ENCODE results near the gene CAVIN1. TPM values are rescaled to one million over a fixed set of nuclear protein-coding genes. Genes with fewer than 3 reads are reported as not detected.
"Not testable (repeated sequence)": the region's sequence is repeated elsewhere in the genome, so short reads cannot be mapped to it uniquely, and the experiment has no call there.

CAVIN1 gene
- total RNA-seq, 1 donor from 2014 or later, result 216 TPM

DNA sequence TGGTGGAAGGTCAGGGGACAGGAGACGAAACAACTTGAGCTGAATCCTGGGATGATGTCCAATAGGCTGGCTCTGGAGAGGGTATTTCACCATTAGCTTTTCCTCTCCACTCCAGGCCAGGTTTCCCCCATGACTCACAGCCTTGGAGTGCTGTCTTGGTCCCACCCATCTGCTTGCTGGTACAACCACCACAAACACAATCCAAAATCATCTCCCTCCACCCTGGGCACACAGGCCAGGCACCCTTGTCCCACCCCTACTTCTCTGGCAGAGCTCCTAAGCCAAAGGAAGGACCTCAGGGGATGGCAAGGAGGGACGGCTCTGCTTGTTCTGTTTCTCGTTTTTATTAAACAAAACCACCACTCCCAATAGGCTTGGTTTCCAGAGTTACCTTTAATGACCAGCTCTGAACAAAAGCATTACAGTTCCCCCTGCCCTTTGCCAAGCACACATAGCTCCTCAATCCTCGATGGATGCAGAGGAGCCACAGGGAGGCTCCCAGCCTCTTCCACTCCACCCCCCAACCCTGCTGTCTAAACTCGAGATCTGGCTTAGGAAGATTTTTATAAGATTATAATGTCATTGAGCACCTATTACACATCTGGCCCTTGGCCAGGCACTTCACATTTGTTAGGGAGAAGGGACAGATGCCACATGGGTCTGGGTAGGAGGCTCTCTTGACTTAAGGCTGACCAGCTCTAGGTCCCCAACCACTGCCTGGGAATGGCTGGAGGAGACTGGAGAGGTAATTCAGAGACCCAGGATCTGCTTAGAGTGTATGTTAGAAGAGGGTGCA is 13.3 kb downstream of the CAVIN1 start:
- ATAC-seq (peak; percentile 47), DNase-seq (peak; percentile 66)
- intact Hi-C loops (cut with micrococcal nuclease), result loop anchor here (10.0 kb wide), 1 partner anchor 85 kb away; no protein-coding TSS in a partner anchor

DNA sequence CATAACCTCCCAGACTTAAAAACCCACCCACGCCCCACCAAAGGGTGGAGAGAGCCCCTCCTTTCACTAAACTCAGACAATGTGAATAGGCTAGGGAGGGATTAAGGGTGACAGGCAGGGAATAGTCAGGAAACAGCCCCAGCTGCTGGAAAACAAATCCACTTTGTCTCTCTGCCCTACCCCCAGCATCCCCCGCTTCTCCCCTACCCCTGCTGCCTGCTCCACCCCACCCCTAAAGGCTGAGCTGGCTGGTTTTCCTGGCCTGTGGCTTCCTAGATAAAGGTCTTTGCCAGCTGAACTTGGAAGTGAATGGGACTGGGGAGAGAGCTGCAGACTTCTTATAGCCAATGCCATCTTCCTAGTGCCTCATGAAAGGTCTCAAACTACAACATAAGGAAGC is 15.0 kb downstream of the CAVIN1 start:
- intact Hi-C loops (cut with micrococcal nuclease), result loop anchor here (10.0 kb wide), 1 partner anchor 83 kb away; no protein-coding TSS in a partner anchor
- ATAC-seq (peak; percentile 44), DNase-seq (peak; percentile 57)

- ATAC-seq (peak; percentile 79), DNase-seq (peak; percentile 88)
- intact Hi-C loops (cut with micrococcal nuclease), result loop anchor here (10.0 kb wide), 1 partner anchor 83 kb away; no protein-coding TSS in a partner anchor
These were observed 15.7 kb downstream of the CAVIN1 start for GRCh38 chr17:42407289-42407836.

- intact Hi-C loops (cut with micrococcal nuclease), result loop anchor here (10.0 kb wide), 1 partner anchor 82 kb away; no protein-coding TSS in a partner anchor
- DNase-seq (no peak), ATAC-seq (peak; percentile 10)
These were observed 16.3 kb downstream of the CAVIN1 start for GRCh38 chr17:42406615-42407288.

GRCh38 chr17:42405963-42406495 is 17.0 kb downstream of the CAVIN1 start:
- intact Hi-C loops (cut with micrococcal nuclease), result loop anchor here (10.0 kb wide), 1 partner anchor 81 kb away; no protein-coding TSS in a partner anchor
- ATAC-seq, result peak; percentile 70
- DNase-seq, result peak; percentile 92

GRCh38 chr17:42405076-42405475 is 18.0 kb downstream of the CAVIN1 start:
- ATAC-seq (no peak), DNase-seq (no peak)
- intact Hi-C loops (cut with micrococcal nuclease), result loop anchor here (10.0 kb wide), 1 partner anchor 80 kb away; no protein-coding TSS in a partner anchor

GRCh38 chr17:42404326-42405055 is 18.6 kb downstream of the CAVIN1 start:
- no peak for DNase-seq
- intact Hi-C loops (cut with micrococcal nuclease), result loop anchor here (10.0 kb wide), 1 partner anchor 80 kb away; no protein-coding TSS in a partner anchor

DNA sequence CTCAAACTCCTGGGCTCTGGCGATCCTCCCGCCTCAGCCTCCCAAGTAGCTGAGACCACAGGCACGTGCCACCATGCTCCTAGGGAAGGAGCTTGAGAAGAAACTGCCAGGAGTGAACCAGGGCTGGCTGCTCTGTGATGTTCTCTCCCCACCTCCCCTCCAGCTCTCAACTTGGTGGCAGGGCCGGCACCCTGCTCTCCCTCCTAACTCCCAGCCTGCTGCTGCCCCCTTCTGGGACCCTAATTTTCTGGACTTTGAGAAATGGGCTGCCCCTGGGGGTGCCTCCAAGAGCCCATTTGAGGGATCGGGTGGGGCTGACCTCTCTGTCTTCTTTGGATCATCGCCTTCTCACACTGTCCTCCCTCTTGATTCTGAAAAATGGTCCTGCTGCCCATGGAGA is 19.9 kb downstream of the CAVIN1 start:
- DNase-seq (no peak), ATAC-seq (no peak)
- intact Hi-C loops (cut with micrococcal nuclease), result loop anchor here (10.0 kb wide), 1 partner anchor 78 kb away; no protein-coding TSS in a partner anchor

More at GRCh38 chr17:42404326-42405055, 18.6 kb downstream of the CAVIN1 start:
- no peak for ATAC-seq

- intact Hi-C loops (cut with micrococcal nuclease), result loop anchor here (10.0 kb wide), 1 partner anchor 77 kb away; no protein-coding TSS in a partner anchor
- no peak for ATAC-seq
These were observed 20.9 kb downstream of the CAVIN1 start for GRCh38 chr17:42402117-42402516.

GRCh38 chr17:42400844-42401375 is 22.1 kb downstream of the CAVIN1 start:
- peak; percentile 22 for ATAC-seq
- intact Hi-C loops (cut with micrococcal nuclease), result loop anchor here (10.0 kb wide), 1 partner anchor 76 kb away; no protein-coding TSS in a partner anchor
- DNase-seq, result not testable (repeated sequence)

More at GRCh38 chr17:42402117-42402516, 20.9 kb downstream of the CAVIN1 start:
- DNase-seq, result no peak

GRCh38 chr17:42399948-42400843 is 22.9 kb downstream of the CAVIN1 start:
- intact Hi-C loops (cut with micrococcal nuclease), result loop anchor here (10.0 kb wide), 1 partner anchor 75 kb away; no protein-coding TSS in a partner anchor
- ATAC-seq, result no peak
- no peak for DNase-seq

- intact Hi-C loops (cut with micrococcal nuclease), result no loop called here
- ATAC-seq, result no peak
These were observed 23.9 kb downstream of the CAVIN1 start for GRCh38 chr17:42399121-42399520.

DNA sequence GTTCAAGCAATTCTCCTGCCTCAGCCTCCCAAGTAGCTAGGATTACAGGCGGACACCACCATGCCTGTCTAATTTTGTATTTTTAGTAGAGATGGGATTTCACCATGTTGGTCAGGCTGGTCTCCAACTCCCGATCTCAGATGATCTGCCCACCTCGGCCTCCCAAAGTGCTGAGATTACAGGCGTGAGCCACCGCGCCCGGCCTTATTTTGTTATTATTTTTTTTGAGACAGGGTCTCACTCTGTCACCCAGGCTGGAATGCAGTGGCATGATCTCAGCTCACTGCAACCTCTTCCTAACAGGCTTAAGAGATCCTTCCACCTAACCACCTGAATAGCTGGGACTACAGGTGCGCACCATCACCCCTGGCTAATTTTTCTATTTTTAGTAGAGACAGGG is 27.5 kb downstream of the CAVIN1 start:
- DNase-seq; ATAC-seq; intact Hi-C loops (cut with micrococcal nuclease): not testable (repeated sequence)

More at GRCh38 chr17:42399121-42399520, 23.9 kb downstream of the CAVIN1 start:
- no peak for DNase-seq

GRCh38 chr17:42394838-42395237 is 28.2 kb downstream of the CAVIN1 start:
- ATAC-seq, result no peak
- intact Hi-C loops (cut with micrococcal nuclease), result no loop called here
- no peak for DNase-seq

DNA sequence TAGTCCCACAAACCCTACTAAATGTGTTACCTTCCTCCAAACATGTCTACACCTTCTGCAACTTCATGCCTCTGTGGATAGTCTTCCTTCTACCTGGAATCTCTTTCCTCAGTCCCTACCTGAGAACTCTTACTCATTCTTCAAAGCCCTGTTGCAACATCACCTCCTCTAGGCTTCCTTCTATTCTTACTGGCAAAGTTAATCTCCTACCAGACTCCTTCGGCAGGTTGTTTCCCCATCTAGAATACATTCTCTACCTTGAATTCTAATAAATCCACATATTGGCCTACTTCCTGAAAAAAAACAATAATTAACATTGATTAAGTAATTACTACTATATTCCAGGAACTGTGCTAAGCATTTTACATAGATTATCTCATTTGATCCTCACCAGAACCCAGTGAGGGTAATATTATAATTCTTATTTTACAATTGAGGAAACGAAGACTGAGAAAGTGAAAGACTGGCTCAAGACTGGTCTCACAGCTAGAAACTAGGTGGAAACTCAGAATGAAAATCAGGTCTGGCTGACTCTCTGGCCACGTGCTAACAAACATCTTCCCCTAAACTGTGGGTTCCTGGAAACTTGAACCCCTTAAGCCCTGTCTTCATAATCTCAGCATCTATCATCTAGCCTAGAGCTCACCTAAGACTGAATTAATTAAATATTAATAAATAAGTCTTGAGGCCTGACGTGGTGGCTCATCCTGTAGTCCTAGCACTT is 30.2 kb downstream of the CAVIN1 start:
- DNase-seq, result no peak
- intact Hi-C loops (cut with micrococcal nuclease), result no loop called here
- no peak for ATAC-seq

DNA sequence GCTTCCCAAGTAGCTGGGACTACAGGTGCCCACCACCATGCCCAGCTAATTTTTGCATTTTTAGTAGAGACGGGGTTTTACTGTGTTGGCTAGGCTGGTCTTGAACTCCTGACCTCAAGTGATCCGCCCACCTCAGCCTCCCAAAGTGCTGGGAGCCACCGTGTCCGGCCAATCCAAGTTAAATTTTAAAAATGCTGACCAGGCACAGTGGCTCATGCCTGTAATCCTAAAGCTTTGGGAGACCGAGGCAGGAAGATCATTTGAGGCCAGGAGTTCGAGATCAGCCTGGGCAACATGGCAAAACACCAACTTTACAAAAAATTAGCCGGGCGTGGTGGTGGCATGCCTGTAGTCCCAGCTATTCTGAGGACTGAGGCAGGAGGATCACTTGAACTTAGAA is 31.6 kb downstream of the CAVIN1 start:
- intact Hi-C loops (cut with micrococcal nuclease); ATAC-seq; DNase-seq: not testable (repeated sequence)
